Activated T-cell treated with anti-CD3 and anti-CD28 coated beads for 1 hour (primary cell): ENCODE data around the gene TTF1.
A peak's percentile ranks its signal among the peaks of the same experiment; 100 is the strongest.
"Not testable (repeated sequence)": the region's sequence is repeated elsewhere in the genome, so short reads cannot be mapped to it uniquely, and the experiment has no call there.

Experiments
- DNase-seq: peaks from one replicate; pipeline ENCODE4 v3.0.0-alpha.2; 2020; ENCODE audit warnings: low read depth

TTF1 gene

GRCh38 chr9:132411091-132411508, 4.5 kb upstream of the TTF1 start:
- peak; percentile 51 for DNase-seq

GRCh38 chr9:132410642-132411041, 4.0 kb upstream of the TTF1 start:
- DNase-seq: no peak

- DNase-seq: no peak
Measured at GRCh38 chr9:132409828-132410528, 3.3 kb upstream of the TTF1 start, which contains the start of gene CFAP77. Gene CFAP77, plus strand, starts transcription at chr9:132410211. Its CDS starts 61 bp downstream, at chr9:132410272.

GRCh38 chr9:132408521-132408920, 1.9 kb upstream of the TTF1 start:
- DNase-seq: no peak

GRCh38 chr9:132407196-132407595, 556 bp upstream of the TTF1 start:
- DNase-seq: no peak

GRCh38 chr9:132404228-132404881, 2.3 kb downstream of the TTF1 start:
- DNase-seq: no peak

GRCh38 chr9:132401824-132402223, 4.8 kb downstream of the TTF1 start:
- no peak for DNase-seq

- no peak for DNase-seq
Measured at GRCh38 chr9:132395560-132395959, 11.1 kb downstream of the TTF1 start.

- no peak for DNase-seq
Measured at GRCh38 chr9:132391449-132391848, 15.2 kb downstream of the TTF1 start.

GRCh38 chr9:132390966-132391365, 15.7 kb downstream of the TTF1 start:
- DNase-seq: no peak

GRCh38 chr9:132387133-132387532, 19.5 kb downstream of the TTF1 start:
- no peak for DNase-seq

- DNase-seq: no peak
Measured at GRCh38 chr9:132384376-132384775, 22.3 kb downstream of the TTF1 start.

GRCh38 chr9:132383462-132383883, 23.2 kb downstream of the TTF1 start:
- no peak for DNase-seq

- DNase-seq: no peak
Measured at GRCh38 chr9:132381966-132382541, 24.6 kb downstream of the TTF1 start.

- DNase-seq: not testable (repeated sequence)
Measured at GRCh38 chr9:132378416-132378815, 28.2 kb downstream of the TTF1 start.

GRCh38 chr9:132377769-132378168, 28.9 kb downstream of the TTF1 start:
- DNase-seq: not testable (repeated sequence)

- DNase-seq: no peak
Measured at GRCh38 chr9:132372177-132373095, 34.2 kb downstream of the TTF1 start.

GRCh38 chr9:132370592-132370991, 36.0 kb downstream of the TTF1 start:
- no peak for DNase-seq

GRCh38 chr9:132369421-132369820, 37.2 kb downstream of the TTF1 start:
- DNase-seq: no peak

GRCh38 chr9:132367613-132368313, 38.9 kb downstream of the TTF1 start:
- DNase-seq: no peak

- DNase-seq: no peak
Measured at GRCh38 chr9:132366481-132366880, 40.2 kb downstream of the TTF1 start.

- DNase-seq: no peak
Measured at GRCh38 chr9:132365986-132366385, 40.7 kb downstream of the TTF1 start.
